Stimulated activated CD4-positive, alpha-beta T cell treated with anti-CD3 and anti-CD28 coated beads, Interleukin-4, amount 100 ng/mL, for 24 hours (primary cell): ENCODE results near the gene TBC1D7.
A peak's percentile ranks its signal among the peaks of the same experiment; 100 is the strongest.

Experiments used
- DNase-seq: peaks from one replicate; pipeline ENCODE4 v3.0.0-alpha.2; 2020

The TBC1D7 gene

GRCh38 chr6:13328076-13328874 lies at the start of gene TBC1D7:
Gene TBC1D7 (minus strand): TSS chr6:13328537. CDS start chr6:13326898, 1,639 bp downstream.
- peak; percentile 92 for DNase-seq

GRCh38 chr6:13377054-13377758 lies 48.9 kb upstream of the TBC1D7 start:
- DNase-seq = no peak

GRCh38 chr6:13375360-13375878 lies 47.1 kb upstream of the TBC1D7 start:
- peak; percentile 54 for DNase-seq

- DNase-seq = no peak
Measured at GRCh38 chr6:13373919-13374318, 45.6 kb upstream of the TBC1D7 start.

- DNase-seq = no peak
Measured at GRCh38 chr6:13373488-13373886, 45.1 kb upstream of the TBC1D7 start.

- no peak for DNase-seq
Measured at GRCh38 chr6:13372688-13373487, 44.6 kb upstream of the TBC1D7 start.

GRCh38 chr6:13372076-13372475 lies 43.7 kb upstream of the TBC1D7 start:
- DNase-seq = no peak

GRCh38 chr6:13371421-13372072 lies 43.2 kb upstream of the TBC1D7 start:
- DNase-seq = no peak

- DNase-seq = no peak
Measured at GRCh38 chr6:13370623-13371022, 42.3 kb upstream of the TBC1D7 start.

- DNase-seq = no peak
Measured at GRCh38 chr6:13369591-13369990, 41.3 kb upstream of the TBC1D7 start.

- no peak for DNase-seq
Measured at GRCh38 chr6:13368731-13369115, 40.4 kb upstream of the TBC1D7 start.

GRCh38 chr6:13368079-13368730 lies 39.9 kb upstream of the TBC1D7 start:
- no peak for DNase-seq

- no peak for DNase-seq
Measured at GRCh38 chr6:13367396-13367795, 39.1 kb upstream of the TBC1D7 start.

GRCh38 chr6:13365320-13365719 lies 37.0 kb upstream of the TBC1D7 start:
- no peak for DNase-seq

GRCh38 chr6:13364842-13365241 lies 36.5 kb upstream of the TBC1D7 start:
- no peak for DNase-seq

GRCh38 chr6:13362412-13362811 lies 34.1 kb upstream of the TBC1D7 start:
- no peak for DNase-seq

GRCh38 chr6:13360671-13361540 lies 32.6 kb upstream of the TBC1D7 start:
- DNase-seq = no peak

- DNase-seq = no peak
Measured at GRCh38 chr6:13359287-13359686, 30.9 kb upstream of the TBC1D7 start.

- no peak for DNase-seq
Measured at GRCh38 chr6:13358511-13358910, 30.2 kb upstream of the TBC1D7 start.

- peak; percentile 20 for DNase-seq
Measured at GRCh38 chr6:13357551-13358075, 29.3 kb upstream of the TBC1D7 start.
